Measurements from ENCODE around the gene FNTB.

GRCh38 chr14:64944041-64944440 is 42.7 kb upstream of the FNTB start:
- TF ChIP-seq CTCF (IDR thresholded peaks at IDR 0.05 in 2 of 3, conservative IDR thresholded peaks at IDR 0.05 in 1 of 3; ENCODE audit: borderline replicate concordance in 1 of 3, insufficient read depth in 1 of 3, low read depth in 2 of 3, low read length in 2 of 3) (no peak), POLR2AphosphoS5 (IDR thresholded peaks at IDR 0.05; ENCODE audit: low read depth, low read length) (no peak), SRF (IDR thresholded peaks at IDR 0.05; ENCODE audit: low read depth) (no peak), MAX (IDR thresholded peaks at IDR 0.05) (no peak), EZH2phosphoT487 (IDR thresholded peaks at IDR 0.05; ENCODE audit: borderline replicate concordance) (no peak), POLR2A (IDR thresholded peaks at IDR 0.05; ENCODE audit: borderline replicate concordance, extremely low read depth, insufficient read depth, insufficient read length) (no peak), ZBTB33 (IDR thresholded peaks at IDR 0.05; ENCODE audit: extremely low read depth, insufficient replicate concordance, low read length) (no peak), FOSL1 (IDR thresholded peaks at IDR 0.05; ENCODE audit: low read depth) (no peak), CEBPB (IDR thresholded peaks at IDR 0.05; ENCODE audit: low read depth) (no peak), RAD21 (IDR thresholded peaks at IDR 0.05; ENCODE audit: low read depth) (no peak), JUND (IDR thresholded peaks at IDR 0.05) (no peak), SIN3A (IDR thresholded peaks at IDR 0.05; ENCODE audit: low read depth) (no peak), EZH2 (IDR thresholded peaks at IDR 0.05) (no peak), ZFX (IDR thresholded peaks at IDR 0.05) (no peak)
